ACHN (cell line): ENCODE data around the gene TSEN2.
"Not testable (repeated sequence)": the region's sequence is repeated elsewhere in the genome, so short reads cannot be mapped to it uniquely, and the experiment has no call there.

Experiments
- DNase-seq: peaks from one replicate; pipeline ENCODE4 v3.0.0-alpha.2; 2015
- in situ Hi-C: cut with HindIII; loops from 2 replicates; pipeline ENCODE4 v1.10.0; 2017; ENCODE audit warnings: low sequenced_read_pairs, low pct_ligation_motif_present, low pct_unique_long_range_greater_than_20kb

TSEN2 gene

DNA sequence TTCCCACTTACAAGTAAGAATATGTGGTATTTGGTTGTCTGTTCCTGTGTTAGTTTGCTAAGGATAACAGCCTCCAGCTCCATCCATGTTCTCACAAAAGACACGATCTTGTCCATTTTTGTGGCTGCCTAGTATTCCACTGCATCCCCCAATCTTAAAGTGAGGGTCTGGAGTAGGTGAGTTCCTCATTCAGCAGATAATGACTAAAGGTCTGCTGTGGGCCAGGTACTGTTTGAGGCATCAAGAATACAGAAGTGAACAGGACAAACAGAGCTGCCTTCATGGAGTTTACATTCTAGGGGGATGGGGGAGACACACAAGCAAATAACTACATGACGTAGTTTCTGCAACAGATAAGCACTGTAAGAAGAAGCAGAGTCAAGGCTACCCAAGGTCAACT is 36.7 kb downstream of the TSEN2 start:
- in situ Hi-C loops: no loop called here
- no peak for DNase-seq

DNA sequence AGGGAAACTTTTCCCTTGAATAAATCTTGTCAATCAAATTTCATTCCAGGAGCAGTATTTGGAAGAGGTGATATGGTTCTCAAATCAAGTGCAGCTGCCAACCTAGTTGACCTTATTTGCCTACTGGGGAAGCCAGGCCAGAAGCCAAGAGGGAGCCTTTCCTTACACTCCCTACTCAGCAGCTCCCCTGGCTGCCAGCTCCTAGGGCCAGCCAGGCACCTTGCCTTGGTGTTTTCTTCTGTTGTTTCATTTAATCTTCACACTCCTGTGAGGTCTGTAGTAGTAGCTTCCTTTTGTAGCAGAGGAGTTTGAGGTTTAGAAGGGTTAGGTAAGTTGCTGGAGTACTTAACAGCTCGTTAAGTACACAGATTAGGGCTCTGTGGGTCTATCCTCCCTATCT is 38.4 kb downstream of the TSEN2 start:
- no peak for DNase-seq
- in situ Hi-C loops: no loop called here

DNA sequence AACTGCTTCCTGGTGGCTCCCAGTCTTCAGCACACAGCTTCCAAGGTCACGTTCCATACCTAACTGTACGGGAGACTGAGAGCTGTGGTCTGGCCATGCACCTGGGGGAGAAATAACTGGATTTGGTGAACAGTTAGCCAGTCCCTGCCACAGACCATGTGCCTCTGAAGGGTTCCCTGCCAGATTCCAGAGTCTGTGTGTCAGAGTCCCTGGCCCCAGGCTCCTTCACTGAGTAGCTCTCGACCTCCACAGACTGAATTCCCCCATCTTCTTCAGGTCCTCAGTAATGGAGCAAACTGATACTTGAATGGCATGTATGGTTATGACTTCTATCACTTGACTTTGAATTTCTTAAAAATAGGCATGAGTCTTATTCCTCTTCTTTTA is 43.5 kb downstream of the TSEN2 start:
- no peak for DNase-seq
- in situ Hi-C loops: no loop called here

DNA sequence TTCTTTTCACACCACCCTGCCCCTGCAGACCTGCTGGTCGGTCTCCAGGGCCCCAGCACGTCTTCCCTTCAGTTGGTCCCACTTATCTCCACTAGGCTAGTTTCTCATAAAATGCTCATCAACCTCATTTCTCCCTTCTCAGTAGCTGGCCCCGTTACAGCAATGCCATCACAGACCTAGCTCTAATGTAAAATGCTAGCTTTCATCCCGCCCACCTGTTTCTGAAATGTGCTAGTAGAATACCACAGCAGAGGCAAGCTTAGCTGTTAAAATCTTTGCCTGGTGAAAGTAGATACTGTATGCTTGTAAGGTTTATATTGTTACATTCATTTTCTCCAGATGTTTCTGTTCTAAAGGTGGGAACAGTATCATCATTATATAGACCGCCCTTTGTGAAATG is 47.9 kb downstream of the TSEN2 start:
- no peak for DNase-seq
- in situ Hi-C loops: no loop called here

DNA sequence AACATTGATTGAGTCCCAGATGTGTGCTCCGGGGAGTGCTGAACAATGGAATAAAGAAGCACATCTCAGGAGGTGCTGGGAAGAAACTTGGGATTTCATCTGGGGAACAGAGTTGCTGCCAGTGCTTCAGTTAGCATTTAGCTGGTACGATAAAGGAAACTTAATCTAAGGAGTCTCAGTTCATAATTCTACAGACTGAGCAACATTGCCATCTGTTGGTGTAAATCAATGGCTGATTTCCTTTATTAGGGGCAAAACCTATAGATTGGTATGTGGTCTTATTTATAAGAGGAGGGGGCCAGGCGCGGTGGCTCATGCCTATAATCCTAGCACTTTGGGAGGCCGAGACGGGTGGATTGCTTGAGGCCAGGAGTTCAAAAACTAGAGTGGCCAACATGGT is 52.1 kb downstream of the TSEN2 start:
- DNase-seq: no peak
- in situ Hi-C loops: no loop called here

DNA sequence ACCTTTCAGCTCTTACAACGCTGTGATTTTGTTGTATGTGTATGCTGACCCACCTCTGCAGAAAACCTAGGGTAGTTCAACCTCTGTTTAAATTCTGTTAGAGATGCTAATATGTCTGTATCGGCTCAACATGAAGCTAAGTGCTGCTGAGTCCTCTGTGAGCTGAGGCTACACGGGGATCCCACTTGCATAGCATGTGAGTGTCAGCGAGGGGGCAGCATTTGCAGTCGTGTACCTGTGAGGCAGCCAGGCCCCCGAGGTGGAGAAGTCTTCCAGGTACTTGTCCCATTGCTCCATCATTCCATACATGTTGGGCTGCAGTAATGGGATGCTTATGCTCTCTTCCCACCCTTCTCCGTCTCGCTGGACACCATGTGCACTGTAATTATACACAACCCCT is 57.3 kb downstream of the TSEN2 start:
- in situ Hi-C loops: no loop called here
- DNase-seq: no peak

DNA sequence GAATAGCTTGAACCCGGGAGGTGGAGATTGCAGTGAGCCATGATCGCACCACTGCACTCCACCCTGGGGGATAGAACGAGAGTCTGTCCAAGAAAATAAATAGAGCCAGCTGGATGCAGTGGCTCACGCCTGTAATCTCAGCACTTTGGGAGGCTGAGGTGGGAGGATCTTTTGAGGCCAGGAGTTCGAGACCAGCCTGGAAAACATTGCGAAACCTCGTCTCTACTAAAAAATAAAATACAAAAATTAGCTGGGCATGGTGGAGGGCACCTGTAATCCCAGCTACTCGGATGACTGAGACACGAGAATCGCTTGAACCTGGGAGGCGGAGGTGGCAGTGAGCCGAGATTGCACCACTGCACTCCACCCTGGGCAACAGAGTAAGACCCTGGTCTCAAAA is 59.2 kb downstream of the TSEN2 start:
- DNase-seq, in situ Hi-C loops: not testable (repeated sequence)

DNA sequence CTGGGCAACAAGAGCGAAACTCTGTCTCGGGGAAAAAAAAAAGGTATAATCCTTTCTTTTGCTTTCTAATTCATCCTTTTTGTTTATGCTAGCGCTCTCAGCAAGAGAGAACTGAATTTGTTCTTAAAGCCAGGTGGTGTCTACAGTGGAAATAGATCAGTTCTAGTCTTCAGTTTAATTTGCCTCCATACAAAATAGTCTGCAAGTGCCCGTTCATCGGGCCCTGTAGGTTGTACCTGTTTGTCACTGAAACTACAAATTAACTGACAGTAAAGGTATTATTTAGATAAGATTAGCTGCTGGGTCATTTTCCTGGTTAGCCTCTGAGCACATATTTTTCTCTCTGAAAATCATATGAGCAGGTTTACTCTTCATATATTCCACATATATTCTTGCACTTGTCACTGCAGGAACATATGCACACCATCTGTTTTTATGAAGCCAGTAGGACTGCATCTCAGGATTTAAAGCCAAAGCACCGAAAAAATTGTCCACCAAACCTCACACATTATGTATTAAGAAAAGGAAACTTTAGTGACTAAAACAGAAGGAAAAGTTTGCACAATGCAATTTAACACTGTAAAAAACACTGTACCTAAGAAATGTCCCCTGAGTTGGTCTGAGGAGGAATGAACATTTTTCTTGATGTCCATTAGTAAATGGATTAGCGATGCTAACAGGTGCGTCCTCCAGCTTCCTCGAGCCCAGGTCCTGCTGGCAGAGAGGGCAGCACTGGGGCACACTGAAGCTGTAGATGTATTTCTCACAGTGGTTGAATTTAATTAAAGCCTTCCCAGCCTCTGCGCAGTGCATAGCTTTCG is 60.6 kb downstream of the TSEN2 start:
- in situ Hi-C loops: no loop called here
- no peak for DNase-seq

DNA sequence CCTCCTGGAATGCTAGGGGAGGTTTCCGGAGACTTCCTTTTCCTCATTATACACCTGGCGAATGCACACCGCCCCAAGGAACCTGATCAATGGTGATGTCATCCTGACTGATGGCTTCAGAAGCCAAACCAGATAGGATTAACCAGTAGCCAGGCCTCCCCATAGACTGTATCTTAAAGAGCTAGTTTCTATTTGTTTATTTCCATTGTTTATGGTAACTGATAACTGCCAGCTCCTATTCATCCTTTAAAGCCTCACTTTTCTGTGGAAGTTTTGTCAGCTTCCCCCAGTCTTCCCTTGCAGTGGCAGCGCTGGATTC is 61.2 kb downstream of the TSEN2 start, which contains the start of gene MKRN2OS:
Gene MKRN2OS (minus strand): TSS at position 27 of the 319 bp plus-strand sequence. CDS start 35 bp downstream, outside the sequence.
- DNase-seq: peak; percentile 30
- in situ Hi-C loops: no loop called here

DNA sequence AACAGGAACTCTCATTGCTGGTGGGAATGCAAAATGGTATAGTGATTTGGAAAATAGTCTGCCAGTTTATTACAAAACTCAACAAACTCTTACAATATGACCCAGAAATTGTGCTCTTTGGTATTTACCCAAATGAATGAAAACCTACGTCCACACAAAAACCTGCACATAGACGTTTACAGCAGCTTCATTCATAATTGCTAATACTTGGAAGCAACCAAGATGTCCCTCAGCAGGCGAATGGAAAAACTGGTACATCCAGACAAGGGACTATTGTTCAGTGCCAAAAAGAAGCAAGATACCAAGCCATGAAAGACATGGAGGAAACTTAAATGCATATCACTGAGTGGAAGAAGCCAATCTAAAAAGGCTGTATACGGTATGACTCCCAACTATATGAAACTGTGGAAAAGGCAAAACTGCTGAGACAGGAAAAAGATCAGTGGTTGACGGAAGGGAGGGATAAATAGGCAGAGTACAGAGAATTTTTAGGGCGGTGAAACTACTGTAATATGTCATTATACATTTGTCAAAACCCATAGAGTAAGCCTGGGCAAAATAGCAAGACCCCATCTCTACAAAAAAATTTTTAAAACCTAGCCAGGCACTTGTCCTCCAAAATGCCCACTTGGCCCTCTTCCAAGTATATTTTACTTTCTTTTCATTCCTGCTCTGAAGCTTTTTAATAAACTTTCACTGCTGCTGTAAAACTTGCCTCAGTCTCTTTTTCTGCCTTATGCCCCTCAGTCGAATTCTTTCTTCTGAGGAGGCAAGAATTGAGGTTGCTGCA is 65.9 kb downstream of the TSEN2 start:
- in situ Hi-C loops: no loop called here
- DNase-seq: no peak

DNA sequence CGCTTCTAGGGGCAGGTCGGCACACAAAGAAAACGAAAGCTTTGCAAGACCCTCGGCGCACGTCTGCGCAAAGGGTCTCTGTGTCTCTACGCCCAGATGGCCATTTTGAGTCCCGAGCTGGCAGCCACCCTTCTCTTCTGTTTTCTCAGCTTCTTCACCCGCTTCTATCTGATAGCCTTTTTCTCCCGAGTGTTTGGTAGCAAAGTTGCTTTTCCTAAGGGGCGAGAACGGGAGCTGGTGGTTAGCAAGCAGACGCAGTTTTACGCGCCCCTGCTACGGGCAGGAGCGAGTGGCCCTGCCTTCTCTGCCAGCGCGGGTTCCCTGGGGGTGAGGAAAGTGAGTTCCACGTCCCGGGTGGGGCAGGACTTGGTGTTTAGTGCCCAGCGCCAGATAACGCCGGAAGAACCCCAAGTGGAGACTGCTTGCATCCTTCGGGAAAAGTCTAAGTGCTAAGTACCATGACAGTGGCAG is 69.7 kb downstream of the TSEN2 start:
- in situ Hi-C loops: no loop called here
- DNase-seq: peak; percentile 24

DNA sequence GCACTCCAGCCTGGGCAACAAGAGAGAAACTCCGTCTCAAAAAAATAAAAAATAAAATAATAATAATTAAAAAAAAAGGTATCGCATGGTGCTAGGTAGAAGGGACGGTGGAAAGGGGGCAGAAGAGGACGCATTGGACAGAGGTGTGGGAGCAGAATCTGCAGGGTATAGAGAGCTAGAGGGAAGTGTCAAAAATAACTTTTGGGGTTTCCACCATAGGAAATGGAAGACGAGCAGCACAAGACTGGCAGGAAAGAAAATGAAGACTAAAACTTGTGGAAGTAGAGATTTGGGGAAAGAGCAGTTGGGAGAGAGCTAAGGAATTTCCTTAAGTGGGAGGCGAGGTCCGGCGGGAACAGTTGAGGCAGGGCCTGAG is 72.0 kb downstream of the TSEN2 start:
- in situ Hi-C loops: no loop called here

DNA sequence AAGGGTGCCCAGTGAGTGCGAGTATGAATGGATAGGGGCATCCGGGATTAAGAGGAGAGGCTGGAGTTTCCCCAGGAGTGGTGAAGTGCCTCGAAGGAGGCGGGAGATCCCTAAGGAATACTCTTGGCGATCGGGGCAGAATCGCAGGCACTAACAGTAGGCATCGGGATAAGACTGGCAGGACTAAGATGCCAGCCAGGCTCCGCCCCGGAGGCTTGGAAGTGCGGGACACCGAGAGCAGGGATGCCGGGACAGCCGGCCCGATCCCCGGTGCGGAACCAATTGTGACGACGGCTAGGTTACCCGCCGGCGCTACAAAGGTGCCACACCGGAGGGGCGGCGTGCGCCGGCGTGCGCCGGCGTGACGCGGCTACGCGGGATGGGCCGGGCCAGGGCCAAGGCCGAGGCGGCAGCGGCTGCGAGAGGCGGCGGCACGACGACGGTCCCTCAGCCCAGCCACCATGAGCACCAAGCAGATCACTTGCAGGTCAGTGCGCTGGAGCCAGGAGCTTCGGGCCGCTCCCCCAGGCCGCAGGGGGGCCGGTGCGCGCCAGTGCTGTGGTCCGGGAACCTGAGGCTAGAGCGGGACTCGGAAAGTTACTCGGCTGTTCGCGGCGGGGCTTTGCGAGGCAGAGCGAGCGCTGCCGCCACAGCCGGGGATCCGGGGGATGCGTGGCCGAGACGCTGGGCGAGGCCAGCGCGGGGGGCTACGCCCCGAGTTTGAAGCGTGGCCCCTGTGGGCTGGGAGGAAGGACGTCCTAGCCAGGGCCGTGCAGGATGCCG is 72.6 kb downstream of the TSEN2 start, which contains the start of gene MKRN2:
Gene MKRN2 (plus strand): TSS at position 398 of the 783 bp plus-strand sequence. CDS start 64 bp downstream, at position 462.
- in situ Hi-C loops: no loop called here

More for the DNA sequence above, 72.0 kb downstream of the TSEN2 start:
- no peak for DNase-seq

DNA sequence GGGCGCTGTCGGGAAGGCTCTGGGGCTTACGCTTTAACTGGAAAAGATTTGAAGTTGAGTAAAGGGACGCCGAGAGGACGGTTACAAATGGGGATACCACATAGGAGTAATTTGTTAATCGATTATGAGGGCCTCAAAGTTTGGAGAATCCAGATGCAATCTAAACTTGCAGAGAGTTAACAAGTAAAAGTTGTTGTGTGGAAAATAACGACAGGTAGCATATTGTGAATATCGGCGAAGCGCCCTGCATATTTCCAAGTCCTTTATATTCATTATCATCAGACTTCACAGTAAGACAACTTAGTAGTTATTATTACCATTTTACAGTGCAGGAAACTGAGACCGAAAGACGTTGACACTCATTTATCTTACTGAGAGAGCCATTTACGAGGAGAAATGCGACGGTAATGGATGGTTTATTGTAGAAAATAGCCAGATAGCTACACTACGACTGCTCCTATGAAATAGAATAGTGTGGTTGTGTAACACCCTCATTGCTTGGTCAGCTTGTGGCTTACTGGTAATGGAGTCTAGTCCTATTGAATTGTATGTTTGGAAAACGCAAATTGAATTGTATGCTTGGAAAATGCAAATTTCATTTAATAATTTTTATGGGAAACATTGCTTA is 73.3 kb downstream of the TSEN2 start:
- peak; percentile 13 for DNase-seq
- in situ Hi-C loops: no loop called here

More for the DNA sequence above, 72.6 kb downstream of the TSEN2 start, which contains the start of gene MKRN2:
- DNase-seq: peak; percentile 87

DNA sequence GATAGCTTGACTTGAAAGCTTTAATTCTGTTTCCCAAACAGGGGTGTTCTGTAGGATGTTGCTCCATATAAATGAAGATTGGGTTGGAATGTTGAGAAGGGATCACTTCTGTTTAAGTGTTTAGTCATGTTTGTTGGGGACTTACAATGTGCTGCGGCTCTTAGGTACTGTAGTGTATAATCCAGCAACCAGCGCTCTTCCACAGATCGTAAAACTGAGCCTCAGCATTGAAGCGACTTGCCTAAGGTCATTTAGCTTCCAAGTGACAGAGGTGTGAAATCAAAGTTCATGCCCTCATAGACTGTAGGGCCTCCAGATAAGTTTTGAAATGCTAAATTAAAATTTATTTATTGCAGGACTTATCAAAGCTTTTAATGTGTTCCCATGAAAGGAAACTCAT is 74.4 kb downstream of the TSEN2 start:
- no peak for DNase-seq
- in situ Hi-C loops: no loop called here

DNA sequence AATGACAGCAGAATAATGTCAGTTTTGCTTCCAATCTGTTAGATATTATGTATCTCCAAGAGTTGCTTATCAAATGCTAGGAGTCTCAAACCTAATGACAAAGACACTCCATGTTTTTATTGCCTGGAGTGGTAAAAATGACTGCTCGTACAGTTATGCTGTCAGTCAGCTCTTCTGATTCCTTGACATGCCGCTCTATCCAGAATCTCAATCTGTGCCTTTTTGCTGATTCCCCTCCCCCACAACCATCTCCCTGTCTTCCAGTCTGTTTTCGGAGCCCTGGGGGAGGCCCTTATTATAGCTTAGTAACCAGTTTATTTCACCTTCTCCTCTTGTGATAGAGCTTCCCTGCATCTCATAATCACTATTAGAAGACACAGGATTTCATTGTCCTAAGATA is 75.2 kb downstream of the TSEN2 start:
- DNase-seq: no peak
- in situ Hi-C loops: no loop called here

DNA sequence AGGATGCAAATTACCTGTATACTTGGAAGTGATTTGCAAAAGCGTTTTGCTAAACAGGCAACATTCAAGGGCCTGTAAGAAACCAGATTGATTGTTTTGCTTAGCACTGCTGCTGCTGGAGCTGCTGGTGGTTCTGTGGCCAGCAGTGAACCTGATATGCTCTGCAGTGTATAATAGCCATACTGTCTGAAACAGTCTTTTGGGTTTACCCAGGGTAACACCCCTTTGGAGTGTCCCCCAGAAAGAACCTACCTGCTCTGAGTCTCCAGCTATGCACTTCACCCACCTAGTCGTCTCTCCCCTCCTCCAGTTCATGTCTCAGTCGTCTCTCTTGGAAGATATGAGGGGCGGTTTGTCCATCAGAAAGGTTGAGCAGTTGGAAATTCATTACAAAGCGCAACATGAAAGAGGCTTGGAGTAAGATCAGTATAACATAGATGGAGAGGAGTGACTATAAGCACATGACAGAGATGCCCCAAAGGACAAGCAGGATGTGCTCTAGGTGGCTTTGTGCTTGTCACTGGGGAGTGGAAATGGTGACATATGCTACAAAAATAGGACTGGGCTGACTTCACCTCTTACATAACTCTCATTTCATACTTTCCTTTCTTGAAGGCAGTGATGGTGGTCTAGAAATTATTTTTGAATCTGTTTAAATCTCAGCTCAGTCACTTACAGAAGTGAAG is 76.4 kb downstream of the TSEN2 start:
- in situ Hi-C loops: no loop called here
- no peak for DNase-seq

DNA sequence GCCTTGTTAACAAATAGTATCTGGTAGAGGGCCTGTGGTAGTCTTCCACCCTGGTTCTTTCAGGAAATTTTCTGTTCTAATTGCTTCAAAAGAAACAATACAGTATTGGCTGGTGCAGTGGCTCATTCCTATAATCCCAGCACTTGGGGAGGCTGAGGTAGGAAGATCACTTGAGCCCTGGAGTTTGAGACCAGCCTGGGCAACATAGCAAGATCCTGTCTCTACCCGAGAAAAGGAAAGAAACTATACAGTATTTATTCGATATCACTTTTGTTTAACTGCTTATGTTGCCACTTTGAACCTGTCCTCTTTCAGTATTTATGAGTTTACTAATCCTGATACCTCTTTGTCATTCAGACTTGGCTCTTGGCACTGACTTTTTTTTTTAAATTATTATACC is 77.1 kb downstream of the TSEN2 start:
- no peak for DNase-seq
- in situ Hi-C loops: no loop called here
